Keratinocyte (primary cell): ENCODE measurements around the gene DNAAF5.

Experiments used
- EZH2 ChIP-seq: IDR thresholded peaks from one replicate; pipeline ENCODE4 v1.6.1; 2012; ENCODE audit warnings: inconsistent platforms, mild to moderate bottlenecking, low read length, moderate library complexity
- TF ChIP-seq, protein P1 (sequence below), 3 experiments: IDR thresholded peaks in 1 of 3; conservative IDR thresholded peaks in 1 of 3; optimal IDR thresholded peaks in 1 of 3; 2 replicates in 2 of 3; 3 replicates in 1 of 3; pipeline versions ENCODE3 to v1.5.1; 2011; ENCODE audit warnings: low read length in 3 of 3, mild to moderate bottlenecking in 3 of 3, moderate library complexity in 2 of 3, control low read depth in 1 of 3, inconsistent platforms in 1 of 3; ENCODE audit not compliant: insufficient read depth in 2 of 3; ENCODE audit errors: extremely low read depth in 1 of 3

DNA sequence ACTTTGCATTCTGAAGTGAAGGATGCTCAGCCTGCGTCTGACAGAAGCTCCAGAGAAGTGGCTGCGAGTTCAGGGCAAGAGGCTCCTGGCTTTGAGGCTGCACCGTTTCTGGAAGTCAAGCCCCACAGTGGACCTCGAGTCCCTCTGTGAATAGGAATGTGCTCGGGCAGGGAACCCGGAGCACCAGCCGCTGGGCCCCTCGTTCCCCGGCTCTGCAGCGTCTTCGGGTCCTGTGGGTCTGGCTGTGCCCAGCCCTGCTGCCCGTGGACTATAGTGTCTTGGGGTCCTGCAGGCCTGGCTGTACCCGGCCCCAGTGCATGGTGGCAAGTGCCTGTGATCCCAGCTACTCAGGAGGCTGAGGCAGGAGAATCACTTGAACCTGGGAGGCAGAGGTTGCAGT lies 45.9 kb downstream of the DNAAF5 start:
- TF ChIP-seq, protein P1, sequence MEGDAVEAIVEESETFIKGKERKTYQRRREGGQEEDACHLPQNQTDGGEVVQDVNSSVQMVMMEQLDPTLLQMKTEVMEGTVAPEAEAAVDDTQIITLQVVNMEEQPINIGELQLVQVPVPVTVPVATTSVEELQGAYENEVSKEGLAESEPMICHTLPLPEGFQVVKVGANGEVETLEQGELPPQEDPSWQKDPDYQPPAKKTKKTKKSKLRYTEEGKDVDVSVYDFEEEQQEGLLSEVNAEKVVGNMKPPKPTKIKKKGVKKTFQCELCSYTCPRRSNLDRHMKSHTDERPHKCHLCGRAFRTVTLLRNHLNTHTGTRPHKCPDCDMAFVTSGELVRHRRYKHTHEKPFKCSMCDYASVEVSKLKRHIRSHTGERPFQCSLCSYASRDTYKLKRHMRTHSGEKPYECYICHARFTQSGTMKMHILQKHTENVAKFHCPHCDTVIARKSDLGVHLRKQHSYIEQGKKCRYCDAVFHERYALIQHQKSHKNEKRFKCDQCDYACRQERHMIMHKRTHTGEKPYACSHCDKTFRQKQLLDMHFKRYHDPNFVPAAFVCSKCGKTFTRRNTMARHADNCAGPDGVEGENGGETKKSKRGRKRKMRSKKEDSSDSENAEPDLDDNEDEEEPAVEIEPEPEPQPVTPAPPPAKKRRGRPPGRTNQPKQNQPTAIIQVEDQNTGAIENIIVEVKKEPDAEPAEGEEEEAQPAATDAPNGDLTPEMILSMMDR (optimal IDR thresholded peaks at IDR 0.05 in 1 of 3, IDR thresholded peaks at IDR 0.05 in 1 of 3, conservative IDR thresholded peaks at IDR 0.05 in 1 of 3; ENCODE audit: extremely low read depth in 1 of 3, insufficient read depth in 2 of 3, low read length in 3 of 3) = no peak
- TF ChIP-seq EZH2 = no peak
